Limb (tissue), 2 donors: Measurements from ENCODE around the gene PPT2.

Experiments used
- DNase-seq, 2 donors: peaks; one replicate each; pipeline ENCODE4 v3.0.0-alpha.2; 2016; ENCODE audit errors: extremely low spot score in 2 of 2

Gene PPT2, protein sequence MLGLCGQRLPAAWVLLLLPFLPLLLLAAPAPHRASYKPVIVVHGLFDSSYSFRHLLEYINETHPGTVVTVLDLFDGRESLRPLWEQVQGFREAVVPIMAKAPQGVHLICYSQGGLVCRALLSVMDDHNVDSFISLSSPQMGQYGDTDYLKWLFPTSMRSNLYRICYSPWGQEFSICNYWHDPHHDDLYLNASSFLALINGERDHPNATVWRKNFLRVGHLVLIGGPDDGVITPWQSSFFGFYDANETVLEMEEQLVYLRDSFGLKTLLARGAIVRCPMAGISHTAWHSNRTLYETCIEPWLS

DNA sequence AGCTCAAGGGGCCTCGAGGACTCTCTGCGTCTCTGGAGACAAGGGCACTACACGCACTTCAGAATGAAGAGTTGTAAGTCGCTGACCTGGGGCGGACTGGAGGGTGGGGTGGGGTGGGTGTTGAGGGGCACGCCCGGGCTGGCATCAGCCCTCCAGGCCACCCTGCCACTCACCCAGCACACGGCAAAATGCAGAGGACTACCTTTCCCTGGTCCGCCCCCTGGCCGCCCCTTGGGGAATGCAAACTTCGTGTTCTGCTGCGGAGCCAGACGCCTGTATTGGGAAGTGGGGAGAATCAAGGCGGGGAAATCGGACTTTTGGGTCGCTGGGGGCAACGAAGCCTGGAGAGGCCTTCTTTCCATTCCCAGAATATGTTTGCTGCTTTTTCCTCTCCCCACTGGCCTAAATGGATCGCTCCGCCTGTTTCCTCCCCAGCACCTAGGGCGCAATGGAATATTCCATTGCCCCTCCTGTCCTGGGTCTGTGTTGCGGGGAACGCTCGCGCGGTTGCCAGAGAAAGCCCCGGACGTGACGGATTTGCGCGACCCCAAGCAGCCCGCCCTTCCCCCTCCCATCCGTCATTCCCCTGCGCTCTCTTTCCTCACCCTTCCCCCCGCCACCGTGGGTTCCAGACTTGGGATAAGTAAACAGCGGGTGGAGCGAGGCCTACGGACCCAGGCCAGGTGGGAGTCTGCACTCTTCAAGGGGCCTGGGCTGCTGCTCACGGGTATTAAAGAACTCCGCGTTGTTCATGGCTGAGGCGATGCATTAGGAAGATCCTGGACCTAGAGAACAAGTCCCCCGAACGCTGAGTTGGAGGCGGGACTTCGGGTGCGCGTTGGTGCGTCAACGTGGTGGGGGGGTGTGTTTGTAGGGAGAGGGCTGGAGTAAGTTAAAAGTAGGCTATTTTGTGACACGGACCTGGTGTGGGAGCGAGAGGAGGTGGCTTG is at the start of gene PPT2:
Gene PPT2, plus strand, starts transcription at position 578 of the 950 bp plus-strand sequence. CDS start 454 bp downstream, outside the sequence.
- DNase-seq, result peak; percentile 95

DNA sequence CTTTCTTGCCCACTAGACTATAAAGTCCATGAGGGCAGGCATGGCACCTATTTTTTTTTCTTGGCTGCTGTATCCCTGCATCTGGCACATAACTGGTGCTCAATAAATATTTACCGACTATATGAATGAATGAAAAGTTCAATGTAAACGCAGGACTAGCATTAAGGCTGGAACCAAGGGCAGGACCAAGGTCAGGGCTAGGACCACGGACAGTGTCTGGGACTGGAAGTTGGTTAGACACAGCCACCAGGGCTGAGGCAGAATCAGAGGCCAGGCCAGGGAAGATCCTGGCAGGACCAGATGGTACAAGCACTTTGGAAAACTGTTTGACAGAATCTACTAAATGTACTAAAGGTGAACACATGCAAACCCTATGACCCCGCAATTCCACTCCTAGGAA is 48.5 kb upstream of the PPT2 start:
- no peak for DNase-seq

DNA sequence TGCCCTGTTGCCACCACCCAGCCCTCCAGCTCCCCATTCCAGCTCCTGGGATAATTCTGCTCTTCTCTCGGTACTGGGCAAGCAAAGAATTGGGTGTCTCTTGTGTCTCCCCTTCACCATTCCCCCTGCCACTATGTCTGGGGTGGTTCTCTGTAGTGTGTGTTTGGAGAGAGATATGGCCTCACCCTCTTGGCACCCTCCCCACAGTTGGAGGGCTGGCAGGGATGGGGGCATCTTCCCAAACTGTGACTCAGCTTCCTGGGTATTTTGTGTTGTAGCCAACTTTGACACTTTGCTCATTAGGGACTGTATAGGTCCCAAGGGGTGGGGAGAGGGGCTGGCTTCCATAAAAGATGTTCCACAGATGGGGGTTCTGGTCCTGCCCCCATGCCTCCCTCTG is 46.5 kb upstream of the PPT2 start:
- DNase-seq, result no peak

DNA sequence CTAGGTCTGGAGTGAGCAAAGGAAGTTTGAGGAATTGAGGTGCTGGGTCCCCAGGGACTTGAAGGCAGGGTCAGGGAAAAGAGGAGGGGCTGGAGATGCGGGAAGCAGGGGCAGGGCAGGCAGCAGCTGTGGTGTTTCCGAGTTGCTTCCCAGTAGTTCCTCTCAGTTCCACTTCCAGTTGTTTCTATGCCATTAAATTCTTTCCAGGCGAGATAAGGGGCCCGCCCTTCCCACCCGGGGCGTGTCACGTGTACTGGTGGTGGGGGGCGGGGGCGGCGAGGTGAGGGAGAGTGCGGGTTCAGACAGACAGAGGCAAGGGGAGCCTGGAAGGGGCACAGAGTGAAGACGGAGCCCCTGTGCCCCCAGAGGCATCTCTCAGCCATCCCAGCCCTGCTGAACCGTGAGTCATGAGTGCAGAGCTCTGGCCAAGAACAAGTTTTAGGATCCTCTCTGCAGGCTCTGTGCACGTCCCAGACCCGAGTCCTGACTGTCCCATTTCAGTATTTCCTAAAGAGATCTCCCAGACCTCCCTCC is 45.8 kb upstream of the PPT2 start:
- DNase-seq, result peak; percentile 80 to 84

DNA sequence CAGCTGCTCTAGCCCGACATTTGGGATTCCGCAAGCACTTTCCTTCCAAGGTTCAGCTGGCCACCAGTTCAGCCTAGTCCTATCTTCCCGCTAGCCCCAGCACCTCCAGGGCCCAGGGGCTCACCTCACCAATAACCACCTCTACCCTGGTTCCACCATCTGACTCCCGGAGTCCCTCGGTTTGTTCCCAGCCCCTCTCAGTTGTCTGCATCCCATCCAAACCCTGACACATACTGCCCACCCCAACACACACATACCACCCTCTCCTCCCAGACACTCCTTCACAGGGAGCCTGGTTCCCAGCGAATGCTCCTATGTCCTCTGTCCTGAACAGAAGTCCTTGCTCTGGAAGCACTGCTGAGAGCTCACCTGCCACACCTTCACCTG is 45.2 kb upstream of the PPT2 start:
- DNase-seq, result no peak

DNA sequence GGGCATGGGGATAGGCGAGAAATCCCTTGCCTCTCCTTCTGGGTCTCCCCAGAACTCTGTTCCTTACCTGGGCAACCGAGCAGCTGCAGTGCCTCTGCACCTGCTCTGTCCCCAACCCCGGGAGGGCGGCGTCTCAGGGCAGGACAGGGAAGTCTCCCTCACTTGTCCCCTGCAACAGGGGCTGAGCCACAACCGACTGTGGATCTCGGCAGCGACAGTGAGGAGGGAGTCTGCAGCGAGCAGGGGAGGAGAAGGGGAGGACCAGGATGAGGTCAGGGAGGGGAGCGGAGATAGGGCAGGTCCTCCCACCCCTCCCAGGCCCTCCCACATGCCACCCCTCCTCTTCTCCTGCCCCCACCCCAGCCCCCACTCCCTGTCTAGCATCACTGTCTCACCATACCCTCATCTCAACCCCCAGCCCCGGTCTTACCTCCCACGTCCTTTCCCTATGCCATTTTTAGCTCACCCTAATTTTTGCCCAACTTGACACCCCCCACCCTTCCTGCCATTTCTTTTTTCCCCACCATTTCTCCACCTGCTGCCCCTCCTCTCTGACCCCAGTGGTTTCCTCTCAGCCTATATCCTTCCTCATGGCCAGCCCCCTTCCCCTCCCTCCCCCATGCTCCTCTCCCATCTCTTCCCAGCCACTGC is 44.7 kb upstream of the PPT2 start, which contains the start of gene TNXB:
Gene TNXB, minus strand, starts transcription at position 225 of the 651 bp plus-strand sequence. CDS start 11,140 bp downstream, outside the sequence.
- DNase-seq, result no peak

DNA sequence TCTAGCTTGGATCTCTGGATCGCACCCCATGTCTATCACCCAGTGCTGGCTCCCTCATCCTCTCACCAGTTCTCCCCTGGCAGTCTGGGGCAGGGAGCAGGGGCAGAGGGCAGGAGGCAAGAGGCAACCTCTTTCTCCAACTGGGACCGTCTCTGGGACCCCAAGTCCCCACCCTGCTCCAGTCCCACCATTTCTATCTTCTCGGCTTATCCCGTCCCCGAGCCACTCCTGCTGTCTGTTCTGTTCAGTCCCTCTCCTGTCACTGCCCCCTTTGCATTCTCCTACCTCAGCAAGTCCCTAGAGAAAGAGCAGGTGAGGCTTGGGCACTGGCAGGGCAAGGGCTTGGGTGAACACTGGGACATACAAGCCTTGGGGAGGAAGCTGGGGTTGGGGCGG is 44.2 kb upstream of the PPT2 start:
- no peak for DNase-seq

DNA sequence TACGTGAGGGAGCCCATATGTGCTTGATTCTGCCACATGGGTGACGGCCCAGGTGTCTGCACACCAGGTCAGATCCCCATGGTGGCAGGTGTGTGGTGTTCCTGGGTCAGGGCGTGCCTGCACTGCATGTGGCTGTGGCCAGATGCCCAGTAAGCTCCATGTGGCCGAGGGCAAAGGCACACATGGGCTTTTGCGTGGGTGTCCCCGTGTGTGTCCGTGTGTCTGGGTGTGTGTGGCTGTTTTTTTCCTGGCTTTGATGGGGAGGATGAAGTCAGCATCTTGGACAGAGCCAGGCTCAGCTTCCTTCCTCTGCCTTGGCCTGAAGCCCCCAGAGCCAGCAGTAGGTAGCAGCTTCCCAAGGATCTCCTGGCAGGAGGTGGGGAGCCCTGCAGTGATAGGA is 43.3 kb upstream of the PPT2 start:
- no peak for DNase-seq

GRCh38 chr6:32111424-32112066 is 42.4 kb upstream of the PPT2 start:
- DNase-seq, result no peak

GRCh38 chr6:32112431-32112980 is 41.4 kb upstream of the PPT2 start:
- peak; percentile 77 to 83 for DNase-seq

DNA sequence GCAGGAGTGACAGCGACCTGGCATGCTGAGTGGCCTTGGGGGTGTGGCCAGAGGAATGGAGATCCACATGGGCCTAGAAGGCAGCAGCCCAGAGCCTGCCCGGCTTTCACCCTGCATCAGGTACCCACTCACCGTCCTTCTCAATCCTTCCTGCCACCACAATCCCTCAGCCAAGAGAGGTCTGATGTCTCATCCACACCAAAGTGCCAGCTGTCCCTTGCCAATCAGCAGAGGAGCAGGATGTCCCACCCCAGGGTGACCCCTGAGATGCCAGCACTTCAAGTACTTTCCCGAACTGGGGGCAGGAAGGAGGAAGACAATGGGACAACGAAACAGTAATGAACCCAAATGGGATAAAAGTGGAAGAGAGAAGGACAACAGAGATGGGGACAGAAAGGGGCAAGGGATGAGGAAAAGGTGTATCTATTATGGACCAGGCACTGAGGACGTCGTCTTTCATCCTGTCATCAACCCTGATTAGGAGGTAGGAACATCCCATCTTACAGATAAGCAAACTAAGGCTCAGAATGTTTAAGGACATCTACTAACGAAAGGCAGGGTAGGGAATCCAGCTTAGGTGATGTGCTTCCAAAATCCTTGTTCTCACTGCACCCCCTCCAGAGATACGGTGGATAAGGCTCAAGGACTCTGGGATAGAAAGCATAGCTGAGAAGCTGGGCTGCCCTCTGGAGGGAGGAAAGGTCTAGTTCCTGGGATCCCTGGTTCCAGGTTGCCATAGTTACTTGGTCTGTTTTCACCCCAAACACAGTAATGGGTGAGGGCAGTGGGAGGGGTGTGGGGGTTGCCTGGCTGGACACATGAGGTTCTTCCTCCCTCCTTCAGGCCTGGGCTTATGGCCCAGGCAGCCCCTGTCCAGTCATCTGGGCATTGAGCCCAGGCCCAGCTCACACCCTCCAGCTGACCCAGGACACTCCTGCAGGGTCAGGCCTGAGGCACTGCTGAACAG is 40.3 kb upstream of the PPT2 start:
- DNase-seq, result peak; percentile 63 to 81

GRCh38 chr6:32114796-32115195 is 39.1 kb upstream of the PPT2 start:
- no peak for DNase-seq

- DNase-seq, result no peak
Measured at GRCh38 chr6:32115623-32116022, 38.3 kb upstream of the PPT2 start.

DNA sequence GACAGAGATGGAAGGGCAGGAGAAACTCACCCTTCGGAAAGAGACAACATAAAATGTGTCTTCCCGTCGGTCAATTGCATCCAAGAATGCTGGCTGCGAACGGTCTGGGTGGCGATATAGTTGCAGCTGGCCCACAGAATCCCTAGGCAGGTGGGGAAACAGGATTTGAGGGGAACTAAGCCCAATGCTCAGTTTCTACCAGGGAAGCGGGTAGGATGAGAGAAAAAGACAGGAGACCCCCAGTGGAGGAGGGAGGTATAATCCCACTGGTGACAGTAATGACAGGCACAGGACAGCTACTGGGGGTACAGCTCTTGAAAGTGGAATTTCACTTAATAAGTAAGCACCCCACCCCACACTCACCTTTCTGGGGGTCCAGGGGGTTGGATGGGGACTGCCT is 37.3 kb upstream of the PPT2 start:
- no peak for DNase-seq

GRCh38 chr6:32117461-32117860 is 36.5 kb upstream of the PPT2 start:
- DNase-seq, result no peak

GRCh38 chr6:32118782-32119628 is 34.9 kb upstream of the PPT2 start:
- peak; percentile 89 to 90 for DNase-seq

- no peak for DNase-seq
Measured at GRCh38 chr6:32120573-32121059, 33.3 kb upstream of the PPT2 start.

GRCh38 chr6:32123681-32124080 is 30.3 kb upstream of the PPT2 start:
- no peak for DNase-seq

- no peak for DNase-seq
Measured at GRCh38 chr6:32126880-32127279, 27.1 kb upstream of the PPT2 start.
